ENCODE results near the gene FLVCR2.

Gene FLVCR2

GRCh38 chr14:75630695-75631452, 52.5 kb downstream of the FLVCR2 start:
- DNase-seq (ENCODE audit: low read depth in 2 of 2), result no peak

GRCh38 chr14:75631453-75631831, 53.0 kb downstream of the FLVCR2 start:
- DNase-seq (ENCODE audit: low read depth in 2 of 2), result no peak

- DNase-seq (ENCODE audit: low read depth in 2 of 2), result no peak
These were observed 56.4 kb downstream of the FLVCR2 start for GRCh38 chr14:75634848-75635247.

GRCh38 chr14:75636100-75636692, 57.8 kb downstream of the FLVCR2 start:
- no peak for DNase-seq (ENCODE audit: low read depth in 2 of 2)

- no peak for DNase-seq (ENCODE audit: low read depth in 2 of 2)
These were observed 62.5 kb downstream of the FLVCR2 start for GRCh38 chr14:75640876-75641275.

GRCh38 chr14:75643985-75644384, 65.6 kb downstream of the FLVCR2 start:
- no peak for DNase-seq (ENCODE audit: low read depth in 2 of 2)

- DNase-seq (ENCODE audit: low read depth in 2 of 2), result no peak
These were observed 66.6 kb downstream of the FLVCR2 start for GRCh38 chr14:75645056-75645455.

- DNase-seq (ENCODE audit: low read depth in 2 of 2), result no peak
These were observed 68.3 kb downstream of the FLVCR2 start for GRCh38 chr14:75646762-75647161.

- DNase-seq (ENCODE audit: low read depth in 2 of 2), result no peak
These were observed 69.2 kb downstream of the FLVCR2 start for GRCh38 chr14:75647640-75648039.

GRCh38 chr14:75648066-75648838, 69.8 kb downstream of the FLVCR2 start:
- DNase-seq (ENCODE audit: low read depth in 2 of 2), result no peak

- no peak for DNase-seq (ENCODE audit: low read depth in 2 of 2)
These were observed 70.9 kb downstream of the FLVCR2 start for GRCh38 chr14:75649337-75649736.

- no peak for DNase-seq (ENCODE audit: low read depth in 2 of 2)
These were observed 71.4 kb downstream of the FLVCR2 start for GRCh38 chr14:75649773-75650172.

- DNase-seq (ENCODE audit: low read depth in 2 of 2), result no peak
These were observed 72.0 kb downstream of the FLVCR2 start for GRCh38 chr14:75650253-75651058.

GRCh38 chr14:75653563-75653962, 75.1 kb downstream of the FLVCR2 start:
- no peak for DNase-seq (ENCODE audit: low read depth in 2 of 2)

- peak; percentile 66 to 77 for DNase-seq (ENCODE audit: low read depth in 2 of 2)
These were observed 75.8 kb downstream of the FLVCR2 start for GRCh38 chr14:75654127-75654732.

GRCh38 chr14:75655235-75655634, 76.8 kb downstream of the FLVCR2 start:
- no peak for DNase-seq (ENCODE audit: low read depth in 2 of 2)

GRCh38 chr14:75657331-75657730, 78.9 kb downstream of the FLVCR2 start:
- DNase-seq (ENCODE audit: low read depth in 2 of 2), result no peak

- DNase-seq (ENCODE audit: low read depth in 2 of 2), result no peak
These were observed 80.5 kb downstream of the FLVCR2 start for GRCh38 chr14:75658957-75659356.

GRCh38 chr14:75660238-75660629, 81.8 kb downstream of the FLVCR2 start:
- no peak for DNase-seq (ENCODE audit: low read depth in 2 of 2)

- peak; percentile 91 for DNase-seq (ENCODE audit: low read depth in 2 of 2)
These were observed 82.4 kb downstream of the FLVCR2 start, which contains the start of the genes ERG28 and TTLL5 for GRCh38 chr14:75660630-75661498. TSS of gene ERG28 (minus strand) at chr14:75660876. CDS start at chr14:75657502, 3,374 bp downstream. TSS of gene TTLL5 (plus strand) at chr14:75661246. CDS start at chr14:75663150, 1,904 bp downstream.

Measured in stimulated activated CD8-positive, alpha-beta memory T cell treated with anti-CD3 and anti-CD28 coated beads, Interleukin-2, amount 100 ng/mL, for 48 hours (primary cell).